ENCODE results near the gene VMP1.

The VMP1 gene

GRCh38 chr17:59699218-59699617, 8.2 kb upstream of the VMP1 start:
- Histone ChIP-seq H3K36me3 (ENCODE audit: low read length) (peaks cover 13% of the 10 kb centered on the region), H3K27ac (ENCODE audit: low read depth, low read length) (no peak overlapping the region), H3K27me3 (ENCODE audit: low read length) (no peaks in the 10 kb centered on the region), H4K20me1 (ENCODE audit: low read depth, low read length) (peaks cover 10% of the 10 kb centered on the region), H3K9me2 (replicated peaks; ENCODE audit: insufficient read depth, low read length) (no peaks in the 10 kb centered on the region), H3K9ac (ENCODE audit: low read length) (no peak overlapping the region), H3K4me3 (ENCODE audit: insufficient read depth, low read length, poor library complexity, severe bottlenecking) (no peak overlapping the region), H2AFZ (ENCODE audit: low read depth, low read length, severe bottlenecking) (no peak overlapping the region), H3K9me3 (ENCODE audit: insufficient read depth, low read length) (no peaks in the 10 kb centered on the region), H3F3A (ENCODE audit: insufficient read depth) (peaks cover 26% of the 10 kb centered on the region; the same call in 1 of the 2 replicates), H3K4me2 (ENCODE audit: low read depth, low read length, poor library complexity, severe bottlenecking) (no peak overlapping the region), H3K79me2 (ENCODE audit: insufficient read depth, low read length) (peaks cover 99% of the 10 kb centered on the region)
- TF ChIP-seq EZH2phosphoT487 (conservative IDR thresholded peaks at IDR 0.05; ENCODE audit: low read length) (no peak), CTCF (IDR thresholded peaks at IDR 0.05; ENCODE audit: insufficient read depth, low read length, poor library complexity, severe bottlenecking) (no peak)

GRCh38 chr17:59699786-59700185, 7.7 kb upstream of the VMP1 start:
- no peaks in the 10 kb centered on the region for H3K9me2 ChIP-seq (replicated peaks; ENCODE audit: insufficient read depth, low read length)
- H3K4me3 ChIP-seq (ENCODE audit: insufficient read depth, low read length, poor library complexity, severe bottlenecking), result no peak overlapping the region
- no peaks in the 10 kb centered on the region for H3K27me3 ChIP-seq (ENCODE audit: low read length)
- no peaks in the 10 kb centered on the region for H3K9me3 ChIP-seq (ENCODE audit: insufficient read depth, low read length)
- H3K9ac ChIP-seq (ENCODE audit: low read length), result no peak overlapping the region
- H4K20me1 ChIP-seq (ENCODE audit: low read depth, low read length), result peaks cover 4% of the 10 kb centered on the region; the same call in 1 of the 2 replicates
- H3K4me2 ChIP-seq (ENCODE audit: low read depth, low read length, poor library complexity, severe bottlenecking), result no peak overlapping the region
- peaks cover 7% of the 10 kb centered on the region; the same call in 1 of the 2 replicates for H3K36me3 ChIP-seq (ENCODE audit: low read length)
- peaks cover 21% of the 10 kb centered on the region; the same call in 1 of the 2 replicates for H3F3A ChIP-seq (ENCODE audit: insufficient read depth)
- TF ChIP-seq CTCF (IDR thresholded peaks at IDR 0.05; ENCODE audit: insufficient read depth, low read length, poor library complexity, severe bottlenecking) (no peak), EZH2phosphoT487 (conservative IDR thresholded peaks at IDR 0.05; ENCODE audit: low read length) (no peak)
- H3K79me2 ChIP-seq (ENCODE audit: insufficient read depth, low read length), result peaks cover 99% of the 10 kb centered on the region
- H3K27ac ChIP-seq (ENCODE audit: low read depth, low read length), result no peak overlapping the region
- H2AFZ ChIP-seq (ENCODE audit: low read depth, low read length, severe bottlenecking), result no peak overlapping the region

GRCh38 chr17:59702304-59702703, 5.2 kb upstream of the VMP1 start:
- Histone ChIP-seq H4K20me1 (ENCODE audit: low read depth, low read length) (peaks cover 7% of the 10 kb centered on the region; the same call in 1 of the 2 replicates), H3K27me3 (ENCODE audit: low read length) (no peaks in the 10 kb centered on the region), H3K9ac (ENCODE audit: low read length) (no peak overlapping the region), H2AFZ (ENCODE audit: low read depth, low read length, severe bottlenecking) (no peak overlapping the region), H3K79me2 (ENCODE audit: insufficient read depth, low read length) (peaks cover 99% of the 10 kb centered on the region), H3K4me3 (ENCODE audit: insufficient read depth, low read length, poor library complexity, severe bottlenecking) (no peak overlapping the region), H3K9me2 (replicated peaks; ENCODE audit: insufficient read depth, low read length) (no peaks in the 10 kb centered on the region), H3K9me3 (ENCODE audit: insufficient read depth, low read length) (no peaks in the 10 kb centered on the region), H3K36me3 (ENCODE audit: low read length) (peaks cover 4% of the 10 kb centered on the region; the same call in 1 of the 2 replicates), H3F3A (ENCODE audit: insufficient read depth) (peaks cover 16% of the 10 kb centered on the region), H3K4me2 (ENCODE audit: low read depth, low read length, poor library complexity, severe bottlenecking) (no peak overlapping the region), H3K27ac (ENCODE audit: low read depth, low read length) (no peak overlapping the region)
- TF ChIP-seq EZH2phosphoT487 (conservative IDR thresholded peaks at IDR 0.05; ENCODE audit: low read length) (no peak), CTCF (IDR thresholded peaks at IDR 0.05; ENCODE audit: insufficient read depth, low read length, poor library complexity, severe bottlenecking) (no peak)
